Sigmoid colon (tissue), 7 donors: ENCODE results near the gene UBAP1L. TPM values are rescaled to one million over a fixed set of nuclear protein-coding genes. Genes with fewer than 3 reads are reported as not detected.

Experiments
- DNase-seq: peaks from one replicate; pipeline ENCODE4 v3.0.0-alpha.2; 2019
- H3K27ac ChIP-seq, 4 donors: fragments of 200-600 bp; sonication (generic); one replicate each; pipeline ENCODE4 v1.5.1; 2016 to 2019; ENCODE audit warnings: mild to moderate bottlenecking in 1 of 4
- H3K27me3 ChIP-seq, 3 donors: fragments of 200-600 bp; sonication (generic); one replicate each; pipeline ENCODE4 v1.5.1; 2019; ENCODE audit warnings: mild to moderate bottlenecking in 1 of 3
- H3K36me3 ChIP-seq, 4 donors: fragments of 200-600 bp; sonication (generic); one replicate each; pipeline ENCODE4 v1.5.1; 2016 to 2019
- H3K4me1 ChIP-seq, 4 donors: fragments of 200-600 bp; sonication (generic); one replicate each; pipeline ENCODE4 v1.5.1; 2017 to 2019
- H3K4me3 ChIP-seq, 4 donors: fragments of 200-600 bp; sonication (generic); one replicate each; pipeline ENCODE4 v1.5.1; 2017 to 2019; ENCODE audit warnings: mild to moderate bottlenecking in 2 of 4, moderate library complexity in 1 of 4
- H3K9me3 ChIP-seq, 4 donors: fragments of 200-600 bp in 3 of 4; sonication (generic) in 3 of 4; one replicate each; pipeline versions ENCODE4 v1.5.1 to v1.6.1; 2013 to 2019
- EP300 ChIP-seq, 4 donors: sonication (generic); formaldehyde crosslinking; IDR thresholded peaks; one replicate each; pipeline ENCODE4 v1.6.1; 2017; ENCODE audit warnings: antibody characterized with exemption in 4 of 4
- POLR2A ChIP-seq, 2 donors: fragments of 450-650 bp; IDR thresholded peaks; one replicate each; pipeline ENCODE4 v1.6.1; 2016; ENCODE audit warnings: antibody characterized with exemption in 2 of 2, mild to moderate bottlenecking in 2 of 2, moderate library complexity in 2 of 2
- POLR2AphosphoS5 ChIP-seq, 4 donors: sonication (generic); formaldehyde crosslinking; IDR thresholded peaks; one replicate each; pipeline ENCODE4 v1.6.1; 2017; ENCODE audit warnings: antibody characterized with exemption in 4 of 4
- WGBS, 2 donors: extraction: QIAGEN DNeasy Blood & Tissue Kit; methylation state at CpG; one replicate each; pipeline ENCODE4 v1.1.7; 2013; 5-methylcytosine and 5-hydroxymethylcytosine counted together
- intact Hi-C: fragments of 100-400 bp; cut with DNase I; formaldehyde crosslinking; loops from one replicate; pipeline ENCODE4 v1.15.1; 2023
- polyA plus RNA-seq, 3 donors: library from polyadenylated mRNA; stranded (reverse); fragments of 200-250 nt; gene quantifications; one replicate each; pipeline ENCODE4 v1.2.3, GENCODE V29; 2013
- total RNA-seq, 4 donors: library from RNA; depleted of rRNA; stranded (reverse); fragments of >200 nt; gene quantifications; one replicate each; pipeline ENCODE4 v1.1.0, GENCODE V29; 2016
- TF ChIP-seq, protein P1 (sequence below), 4 experiments: fragments of 450-650 bp in 3 of 4; fragments of 200-600 bp in 1 of 4; IDR thresholded peaks; one replicate each; pipeline ENCODE4 v1.5.1; 2016 to 2019; ENCODE audit warnings: antibody characterized with exemption in 4 of 4, mild to moderate bottlenecking in 3 of 4, moderate library complexity in 2 of 4
- donor health status: healthy with polysubstance abuse.
- donor health status: Bipolar disorder and iron deficiency.
- donor health status: healthy.

UBAP1L gene
- total and polyA plus RNA-seq, 7 donors, result 0.23 to 5.7 (median 4.0) TPM; not detected in 1

DNA sequence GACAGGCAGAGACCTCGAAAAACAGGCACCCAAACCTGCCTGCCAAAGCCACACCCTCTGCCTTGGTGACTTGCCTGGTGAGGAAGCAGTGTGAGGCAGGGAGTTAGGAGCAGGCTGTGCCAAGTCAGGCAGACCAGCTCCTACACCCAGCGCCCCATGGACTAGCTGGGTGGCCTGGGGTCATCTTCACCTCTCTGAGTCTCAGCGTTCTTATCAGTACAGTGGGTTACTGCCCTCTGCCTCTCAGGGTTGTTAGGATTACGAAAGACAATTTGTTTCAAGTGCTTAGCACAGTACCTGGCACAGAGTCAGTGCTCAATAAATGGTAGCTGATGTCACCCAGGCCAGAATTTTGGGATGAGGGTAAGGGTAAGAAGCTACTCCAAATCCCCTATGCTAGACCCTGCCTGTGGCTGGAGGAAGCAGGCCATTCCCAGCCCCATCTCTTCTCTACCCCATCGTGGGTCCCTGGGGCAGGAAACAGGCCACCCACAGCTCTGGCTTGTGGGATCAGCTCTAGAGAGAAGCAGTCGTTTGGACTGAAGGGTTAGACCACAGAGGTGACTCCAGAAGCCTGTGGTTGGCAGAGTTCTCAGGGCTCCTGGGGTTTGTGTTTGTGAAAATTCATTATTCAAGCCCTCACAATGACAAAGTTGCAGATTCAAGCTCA is 59.7 kb downstream of the UBAP1L start:
- H3K9me3 ChIP-seq, result no peaks in the 10 kb centered on the region
- no peak overlapping the region for H3K4me3 ChIP-seq
- DNase-seq, result no peak
- H3K27ac ChIP-seq, result peak overlapping the region; percentile 35 to 76 (median 66)
- peaks cover 0 to 57% (median 22%) of the 10 kb centered on the region in 4 donors for H3K36me3 ChIP-seq
- WGBS, 2 donors, result 31 to 46% methylated on average over 6 of the region's 6 CpGs
- intact Hi-C loops, result no loop called here
- H3K27me3 ChIP-seq, result no peaks in the 10 kb centered on the region
- no peak for TF ChIP-seq POLR2A (IDR thresholded peaks at IDR 0.05)
- TF ChIP-seq, protein P1, sequence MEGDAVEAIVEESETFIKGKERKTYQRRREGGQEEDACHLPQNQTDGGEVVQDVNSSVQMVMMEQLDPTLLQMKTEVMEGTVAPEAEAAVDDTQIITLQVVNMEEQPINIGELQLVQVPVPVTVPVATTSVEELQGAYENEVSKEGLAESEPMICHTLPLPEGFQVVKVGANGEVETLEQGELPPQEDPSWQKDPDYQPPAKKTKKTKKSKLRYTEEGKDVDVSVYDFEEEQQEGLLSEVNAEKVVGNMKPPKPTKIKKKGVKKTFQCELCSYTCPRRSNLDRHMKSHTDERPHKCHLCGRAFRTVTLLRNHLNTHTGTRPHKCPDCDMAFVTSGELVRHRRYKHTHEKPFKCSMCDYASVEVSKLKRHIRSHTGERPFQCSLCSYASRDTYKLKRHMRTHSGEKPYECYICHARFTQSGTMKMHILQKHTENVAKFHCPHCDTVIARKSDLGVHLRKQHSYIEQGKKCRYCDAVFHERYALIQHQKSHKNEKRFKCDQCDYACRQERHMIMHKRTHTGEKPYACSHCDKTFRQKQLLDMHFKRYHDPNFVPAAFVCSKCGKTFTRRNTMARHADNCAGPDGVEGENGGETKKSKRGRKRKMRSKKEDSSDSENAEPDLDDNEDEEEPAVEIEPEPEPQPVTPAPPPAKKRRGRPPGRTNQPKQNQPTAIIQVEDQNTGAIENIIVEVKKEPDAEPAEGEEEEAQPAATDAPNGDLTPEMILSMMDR (IDR thresholded peaks at IDR 0.05), result no peak
- TF ChIP-seq EP300 (IDR thresholded peaks at IDR 0.05), result no peak
- no peak for TF ChIP-seq POLR2AphosphoS5 (IDR thresholded peaks at IDR 0.05)
- H3K4me1 ChIP-seq, result peaks cover 0 to 29% (median 23%) of the 10 kb centered on the region in 4 donors

DNA sequence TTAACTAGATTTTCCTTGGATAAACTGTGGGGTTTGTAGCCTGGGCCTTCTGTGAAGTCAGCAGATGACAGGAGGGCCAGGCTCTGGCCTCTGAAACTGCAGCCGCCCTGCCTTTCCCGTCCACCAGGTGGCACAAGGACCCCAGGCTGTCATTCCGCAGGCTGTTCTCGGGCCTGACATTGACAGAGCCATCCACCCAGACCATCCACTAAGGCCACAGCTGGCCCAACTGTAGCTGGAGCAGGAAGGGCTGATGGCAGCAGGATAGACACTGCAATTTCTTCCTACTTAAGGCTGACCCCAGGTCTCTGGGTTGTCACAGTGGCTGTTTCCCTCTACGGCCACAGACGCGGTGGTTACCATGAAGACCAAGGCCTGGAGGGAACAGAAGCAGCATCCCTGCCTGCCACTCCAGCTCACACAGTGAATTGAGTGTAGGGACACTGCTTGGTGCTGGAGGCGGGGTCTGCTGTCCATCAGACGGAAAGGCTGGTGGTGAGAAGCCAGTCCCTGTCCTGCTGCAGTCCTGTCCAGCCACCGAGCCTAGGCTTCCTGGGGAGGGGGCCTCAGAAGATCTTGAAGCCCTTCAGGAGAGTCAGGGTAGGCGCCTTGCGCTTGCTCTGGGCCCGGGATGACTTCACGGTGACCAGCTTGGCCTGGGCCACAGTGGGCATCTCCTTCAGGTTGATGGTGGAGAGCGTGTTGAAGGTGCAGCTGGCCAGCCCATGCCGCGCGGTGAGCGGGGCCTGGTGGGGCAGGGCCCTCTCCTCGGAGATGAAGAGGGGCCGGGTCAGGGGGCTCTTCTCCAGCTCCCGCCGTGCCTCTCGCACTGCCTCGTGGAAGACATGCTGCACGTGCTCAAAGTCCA is 60.4 kb downstream of the UBAP1L start:
- H3K4me1 ChIP-seq, result peaks cover 0 to 31% (median 25%) of the 10 kb centered on the region in 4 donors
- no peaks in the 10 kb centered on the region for H3K27me3 ChIP-seq
- intact Hi-C loops, result loop anchor here (1.0 kb wide), 2 partner anchors 29 to 47 kb away; no protein-coding TSS in a partner anchor
- no peaks in the 10 kb centered on the region for H3K9me3 ChIP-seq
- peak overlapping the region; percentile 35 to 76 (median 66) for H3K27ac ChIP-seq
- 69 to 77% methylated on average over 26 of the region's 26 CpGs for WGBS, 2 donors
- TF ChIP-seq POLR2A (IDR thresholded peaks at IDR 0.05) (no peak), POLR2AphosphoS5 (IDR thresholded peaks at IDR 0.05) (peak in 2 of 4 donors; percentile 8 to 30), EP300 (IDR thresholded peaks at IDR 0.05) (no peak)
- TF ChIP-seq, protein P1 (IDR thresholded peaks at IDR 0.05), result peak; percentile 90 to 97 (median 95)
- H3K36me3 ChIP-seq, result peaks cover 0 to 57% (median 22%) of the 10 kb centered on the region in 4 donors
- DNase-seq, result peak; percentile 91
- H3K4me3 ChIP-seq, result no peak overlapping the region

DNA sequence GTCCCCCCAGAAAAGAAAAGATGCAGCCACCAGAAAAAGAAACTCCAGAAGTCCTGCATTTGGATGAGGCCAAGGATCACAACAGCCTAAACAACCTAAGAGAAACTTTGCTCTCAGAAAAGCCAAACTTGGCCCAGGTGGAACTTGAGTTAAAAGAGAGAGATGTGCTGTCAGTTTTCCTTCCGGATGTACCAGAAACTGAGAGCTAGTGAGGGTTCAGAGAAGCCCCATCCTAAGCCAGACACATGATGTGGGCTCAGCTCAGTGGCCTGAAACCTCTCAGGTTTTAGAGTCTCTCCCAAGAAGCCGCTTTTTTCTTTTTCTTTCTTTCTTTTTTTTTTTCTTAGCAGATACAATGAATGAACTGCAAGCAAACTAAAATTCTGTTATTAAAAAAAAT is 62.0 kb downstream of the UBAP1L start:
- Histone ChIP-seq H3K36me3 (peaks cover 0 to 42% (median 12%) of the 10 kb centered on the region in 4 donors), H3K4me1 (peaks cover 0 to 32% (median 25%) of the 10 kb centered on the region in 4 donors), H3K4me3 (no peak overlapping the region), H3K27me3 (no peaks in the 10 kb centered on the region), H3K27ac (no peak overlapping the region), H3K9me3 (no peaks in the 10 kb centered on the region)
- DNase-seq, result no peak
- 89 to 94% methylated on average over 2 of the region's 2 CpGs for WGBS, 2 donors
- intact Hi-C loops, result no loop called here
- TF ChIP-seq EP300 (IDR thresholded peaks at IDR 0.05) (no peak), POLR2A (IDR thresholded peaks at IDR 0.05) (no peak), POLR2AphosphoS5 (IDR thresholded peaks at IDR 0.05) (no peak)
- TF ChIP-seq, protein P1 (IDR thresholded peaks at IDR 0.05), result no peak

DNA sequence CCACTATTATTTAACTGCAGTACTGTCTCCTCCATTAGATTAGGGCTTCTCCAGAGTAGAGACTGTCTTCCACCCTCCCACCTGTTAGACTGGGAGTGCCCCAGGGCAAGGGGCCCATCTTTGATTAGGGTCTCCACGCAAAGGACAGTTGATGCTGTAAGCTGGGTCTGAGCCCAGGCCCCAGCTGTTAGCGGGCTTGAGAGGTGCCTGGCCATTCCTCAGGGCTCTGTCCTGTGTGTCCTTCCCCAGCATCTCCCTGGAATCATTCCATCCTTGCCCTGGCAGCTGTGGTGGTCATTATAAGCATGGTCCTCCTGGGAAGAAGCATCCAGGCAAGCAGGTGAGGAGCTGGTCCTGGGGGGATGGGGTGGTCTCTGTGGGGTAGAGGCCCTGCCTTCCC is 63.7 kb downstream of the UBAP1L start:
- DNase-seq, result no peak
- intact Hi-C loops, result no loop called here
- H3K4me3 ChIP-seq, result no peak overlapping the region
- peaks cover 0 to 29% (median 8%) of the 10 kb centered on the region in 4 donors for H3K36me3 ChIP-seq
- WGBS, 2 donors, result 89% methylated on average over 2 of the region's 2 CpGs
- H3K27me3 ChIP-seq, result no peaks in the 10 kb centered on the region
- no peaks in the 10 kb centered on the region for H3K9me3 ChIP-seq
- peak overlapping the region in 2 of 4 donors; percentile 10 to 54 for H3K27ac ChIP-seq
- peaks cover 0 to 32% (median 25%) of the 10 kb centered on the region in 4 donors for H3K4me1 ChIP-seq
- no peak for TF ChIP-seq POLR2AphosphoS5 (IDR thresholded peaks at IDR 0.05)
- no peak for TF ChIP-seq POLR2A (IDR thresholded peaks at IDR 0.05)
- TF ChIP-seq, protein P1 (IDR thresholded peaks at IDR 0.05), result no peak
- TF ChIP-seq EP300 (IDR thresholded peaks at IDR 0.05), result no peak
